Measurements from ENCODE around the gene FUZ.

- TF ChIP-seq CTCF (IDR thresholded peaks at IDR 0.05) (no peak), POLR2A (IDR thresholded peaks at IDR 0.05) (no peak)
Observed at GRCh38 chr19:49824662-49825061, 11.6 kb upstream of the FUZ start.
